GM23248 (cell line): Measurements from ENCODE around the gene UPB1. TPM values are rescaled to one million over a fixed set of nuclear protein-coding genes. Genes with fewer than 3 reads are reported as not detected.

Source experiments
- DNase-seq: peaks from one replicate; pipeline ENCODE4 v3.0.0-alpha.2; 2015
- H2AFZ ChIP-seq: fragments of 200-600 bp; sonication (generic); 2 replicates; pipeline ENCODE4 v1.6.1; 2016; ENCODE audit warnings: antibody characterized with exemption
- H3F3A ChIP-seq: fragments of 200-600 bp; sonication (generic); 2 replicates; pipeline ENCODE4 v1.6.1; 2016; ENCODE audit warnings: mild to moderate bottlenecking, antibody characterized with exemption, mixed run types; ENCODE audit not compliant: insufficient read depth
- H3K27ac ChIP-seq: fragments of 200-600 bp; sonication (generic); 2 replicates; pipeline ENCODE4 v1.5.1; 2016; ENCODE audit warnings: mild to moderate bottlenecking
- H3K27me3 ChIP-seq: fragments of 200-600 bp; sonication (generic); replicated peaks from 2 replicates; pipeline ENCODE4 v1.6.1; 2016; ENCODE audit warnings: mild to moderate bottlenecking; ENCODE audit not compliant: insufficient read depth
- H3K36me3 ChIP-seq: fragments of 200-600 bp; sonication (generic); 2 replicates; pipeline ENCODE4 v1.6.1; 2016; ENCODE audit warnings: low read depth, mild to moderate bottlenecking
- H3K4me1 ChIP-seq: fragments of 200-600 bp; sonication (generic); 2 replicates; pipeline ENCODE4 v1.6.1; 2016; ENCODE audit warnings: mild to moderate bottlenecking; ENCODE audit not compliant: insufficient read depth
- H3K4me2 ChIP-seq: fragments of 200-600 bp; sonication (generic); one replicate; pipeline ENCODE4 v1.6.1; 2016; ENCODE audit warnings: mild to moderate bottlenecking; ENCODE audit not compliant: unreplicated experiment
- H3K4me3 ChIP-seq: fragments of 200-600 bp; sonication (generic); 2 replicates; pipeline ENCODE4 v1.5.1; 2016; ENCODE audit warnings: mild to moderate bottlenecking
- H3K79me2 ChIP-seq: fragments of 200-600 bp; sonication (generic); 2 replicates; pipeline ENCODE4 v1.6.1; 2016; ENCODE audit warnings: mild to moderate bottlenecking; ENCODE audit not compliant: insufficient read depth
- H3K9ac ChIP-seq: fragments of 200-600 bp; sonication (generic); 2 replicates; pipeline ENCODE4 v1.6.1; 2016; ENCODE audit warnings: mild to moderate bottlenecking
- H3K9me2 ChIP-seq: fragments of 200-600 bp; sonication (generic); 2 replicates; pipeline ENCODE4 v1.6.1; 2016; ENCODE audit warnings: mixed run types, mild to moderate bottlenecking, moderate library complexity; ENCODE audit not compliant: insufficient read depth
- H3K9me3 ChIP-seq: fragments of 200-600 bp; sonication (generic); one replicate; pipeline ENCODE4 v1.6.1; 2017; ENCODE audit warnings: low read depth
- H4K20me1 ChIP-seq: fragments of 200-600 bp; sonication (generic); 2 replicates; pipeline ENCODE4 v1.6.0; 2016; ENCODE audit not compliant: insufficient read depth
- EZH2 ChIP-seq: fragments of 200-600 bp; sonication (generic); IDR thresholded peaks from 2 replicates; pipeline ENCODE4 v1.6.1; 2018; ENCODE audit warnings: antibody characterized with exemption, mild to moderate bottlenecking; ENCODE audit not compliant: insufficient read depth, poor library complexity, severe bottlenecking
- EZH2phosphoT487 ChIP-seq: fragments of 200-600 bp; sonication (generic); IDR thresholded peaks from 2 replicates; pipeline ENCODE4 v1.6.1; 2018; ENCODE audit warnings: antibody characterized with exemption, moderate library complexity, mild to moderate bottlenecking, low read depth; ENCODE audit not compliant: insufficient read depth
- WGBS, 2 experiments: methylation state at CpG; one replicate each; pipeline ENCODE4 v1.1.6; 2015 to 2017; ENCODE audit warnings: low lambda C conversion rate in 2 of 2, low coverage in 1 of 2; ENCODE audit errors: missing lambda C conversion rate in 2 of 2; 5-methylcytosine and 5-hydroxymethylcytosine counted together
- in situ Hi-C: fragments of 300-500 bp; cut with MboI; formaldehyde crosslinking; loops from 2 replicates; pipeline ENCODE4 v1.15.0; 2020
- polyA plus RNA-seq: library from polyadenylated mRNA; unstranded; fragments of >200 nt; fragmentation: Nextera tagmentation; extraction: Ambion mirVana; gene quantifications from 2 replicates; pipeline ENCODE4 v1.2.1, GENCODE V29; 2016
- total RNA-seq: library from RNA; depleted of rRNA; stranded (reverse); fragments of >200 nt; shearing (Covaris generic); gene quantifications from 2 replicates; pipeline ENCODE4 v1.2.3, GENCODE V29; 2014

Gene UPB1
- total and polyA plus RNA-seq, 2 experiments from 2014 or later, result not detected

DNA sequence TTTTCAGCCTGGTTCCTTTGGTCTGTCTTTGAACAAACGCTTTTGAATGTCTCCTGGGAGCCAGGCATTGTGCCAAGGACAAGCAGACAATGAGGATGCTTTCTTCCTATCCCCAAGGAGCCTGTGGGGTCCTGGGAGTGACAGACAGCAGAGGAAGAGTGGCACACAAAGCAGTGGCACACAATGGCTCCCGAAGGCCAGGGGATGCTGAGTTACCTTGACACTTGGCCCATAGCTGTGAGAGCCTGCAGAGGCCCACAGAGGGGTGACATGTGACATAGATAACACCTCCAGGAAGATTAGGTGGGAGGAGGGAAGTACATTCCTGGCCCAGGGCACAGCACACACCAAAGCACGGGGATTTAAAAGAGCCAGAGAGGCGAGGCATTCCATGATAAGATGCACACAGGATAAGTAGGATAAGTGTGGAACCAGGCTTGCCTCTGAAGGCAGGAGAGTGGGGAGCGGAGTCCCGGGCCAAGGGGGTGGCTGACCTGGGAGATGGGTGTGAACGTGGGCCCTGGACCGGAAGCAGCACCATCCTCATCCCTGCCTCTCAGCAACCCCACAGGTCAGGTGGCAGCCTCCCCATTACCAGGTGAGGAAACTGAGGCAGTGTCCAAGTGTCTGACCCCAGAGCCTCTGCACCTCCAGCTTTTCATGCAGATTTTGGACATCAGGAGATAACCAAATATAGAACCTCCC is 6.3 kb downstream of the UPB1 start:
- H2AFZ ChIP-seq, result no peak overlapping the region
- H3K27me3 ChIP-seq, result no peaks in the 10 kb centered on the region
- no peak overlapping the region for H3K9ac ChIP-seq
- no peaks in the 10 kb centered on the region for H3K79me2 ChIP-seq
- H3K9me3 ChIP-seq, result no peaks in the 10 kb centered on the region
- no peak for DNase-seq
- no peak overlapping the region for H3K4me3 ChIP-seq
- no peaks in the 10 kb centered on the region for H3K36me3 ChIP-seq
- no peaks in the 10 kb centered on the region for H4K20me1 ChIP-seq
- WGBS, 2 experiments, result 65 to 69% methylated on average over 8 of the region's 8 CpGs
- H3K27ac ChIP-seq, result no peak overlapping the region
- no peaks in the 10 kb centered on the region for H3F3A ChIP-seq
- H3K4me2 ChIP-seq, result no peak overlapping the region
- TF ChIP-seq EZH2phosphoT487, result no peak
- TF ChIP-seq EZH2, result no peak
- in situ Hi-C loops, result loop anchor here (10.0 kb wide), 1 partner anchor 87 kb away; no protein-coding TSS in a partner anchor
- H3K9me2 ChIP-seq, result no peaks in the 10 kb centered on the region
- H3K4me1 ChIP-seq, result peaks cover 7% of the 10 kb centered on the region; the same call in 1 of the 2 replicates

DNA sequence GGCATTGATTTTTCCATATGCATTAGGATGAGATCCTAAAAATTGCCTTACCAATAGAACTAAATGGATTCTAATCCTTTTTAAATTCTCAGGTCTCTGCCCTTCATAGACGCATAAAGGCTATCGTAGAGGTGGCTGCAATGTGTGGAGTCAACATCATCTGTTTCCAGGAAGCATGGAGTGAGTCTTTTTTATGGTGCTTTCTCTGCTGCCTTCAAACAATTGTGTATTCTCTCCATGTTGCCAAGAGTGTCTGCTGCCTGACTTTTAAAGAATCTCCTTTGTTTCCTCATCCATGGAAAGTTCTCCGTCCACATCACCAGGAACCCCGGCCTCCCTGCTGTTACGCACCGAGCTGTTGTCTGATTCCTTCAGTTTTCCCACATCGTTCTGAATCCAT is 6.9 kb downstream of the UPB1 start:
- WGBS, 2 experiments, result 66 to 72% methylated on average over 7 of the region's 7 CpGs
- H3K36me3 ChIP-seq, result no peaks in the 10 kb centered on the region
- no peaks in the 10 kb centered on the region for H3K9me3 ChIP-seq
- no peak overlapping the region for H3K4me3 ChIP-seq
- no peaks in the 10 kb centered on the region for H3K9me2 ChIP-seq
- TF ChIP-seq EZH2, result no peak
- no peak for TF ChIP-seq EZH2phosphoT487
- no peak overlapping the region for H3K27ac ChIP-seq
- no peak for DNase-seq
- H3K4me1 ChIP-seq, result peaks cover 7% of the 10 kb centered on the region; the same call in 1 of the 2 replicates
- no peak overlapping the region for H3K9ac ChIP-seq
- no peak overlapping the region for H2AFZ ChIP-seq
- no peaks in the 10 kb centered on the region for H3F3A ChIP-seq
- in situ Hi-C loops, result loop anchor here (10.0 kb wide), 1 partner anchor 87 kb away; no protein-coding TSS in a partner anchor
- no peaks in the 10 kb centered on the region for H3K27me3 ChIP-seq
- no peaks in the 10 kb centered on the region for H4K20me1 ChIP-seq
- no peaks in the 10 kb centered on the region for H3K79me2 ChIP-seq
- H3K4me2 ChIP-seq, result no peak overlapping the region

DNA sequence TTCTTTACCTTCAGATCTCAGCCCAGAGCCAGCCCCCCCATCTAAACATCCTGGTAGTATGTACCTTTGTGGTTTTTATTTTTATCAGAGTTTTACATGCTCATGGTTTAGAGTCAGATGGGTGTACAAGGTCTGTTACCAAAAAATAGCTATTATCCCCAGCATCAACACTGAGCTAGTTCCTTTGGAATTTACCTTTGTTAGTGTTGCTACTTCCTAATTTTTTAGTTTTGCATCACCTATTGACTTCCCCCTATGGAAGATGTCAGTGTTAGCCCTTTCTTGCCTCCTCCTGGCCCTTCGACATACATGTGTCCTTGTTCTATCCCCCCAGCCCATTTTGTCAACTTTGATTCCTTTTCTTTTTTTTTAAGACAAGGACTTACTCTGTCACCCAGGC is 7.4 kb downstream of the UPB1 start:
- no peaks in the 10 kb centered on the region for H4K20me1 ChIP-seq
- no peaks in the 10 kb centered on the region for H3K27me3 ChIP-seq
- no peak overlapping the region for H3K9ac ChIP-seq
- H3K9me2 ChIP-seq, result no peaks in the 10 kb centered on the region
- no peak overlapping the region for H3K4me3 ChIP-seq
- no peak overlapping the region for H3K4me2 ChIP-seq
- no peaks in the 10 kb centered on the region for H3F3A ChIP-seq
- WGBS, 2 experiments, result 35 to 67% methylated on average over 1 of the region's 1 CpG
- no peak for DNase-seq
- H3K79me2 ChIP-seq, result no peaks in the 10 kb centered on the region
- in situ Hi-C loops, result loop anchor here (10.0 kb wide), 1 partner anchor 88 kb away; no protein-coding TSS in a partner anchor
- H3K4me1 ChIP-seq, result peaks cover 7% of the 10 kb centered on the region; the same call in 1 of the 2 replicates
- no peaks in the 10 kb centered on the region for H3K36me3 ChIP-seq
- H3K9me3 ChIP-seq, result no peaks in the 10 kb centered on the region
- TF ChIP-seq EZH2phosphoT487, result no peak
- TF ChIP-seq EZH2, result no peak
- H2AFZ ChIP-seq, result no peak overlapping the region
- no peak overlapping the region for H3K27ac ChIP-seq

DNA sequence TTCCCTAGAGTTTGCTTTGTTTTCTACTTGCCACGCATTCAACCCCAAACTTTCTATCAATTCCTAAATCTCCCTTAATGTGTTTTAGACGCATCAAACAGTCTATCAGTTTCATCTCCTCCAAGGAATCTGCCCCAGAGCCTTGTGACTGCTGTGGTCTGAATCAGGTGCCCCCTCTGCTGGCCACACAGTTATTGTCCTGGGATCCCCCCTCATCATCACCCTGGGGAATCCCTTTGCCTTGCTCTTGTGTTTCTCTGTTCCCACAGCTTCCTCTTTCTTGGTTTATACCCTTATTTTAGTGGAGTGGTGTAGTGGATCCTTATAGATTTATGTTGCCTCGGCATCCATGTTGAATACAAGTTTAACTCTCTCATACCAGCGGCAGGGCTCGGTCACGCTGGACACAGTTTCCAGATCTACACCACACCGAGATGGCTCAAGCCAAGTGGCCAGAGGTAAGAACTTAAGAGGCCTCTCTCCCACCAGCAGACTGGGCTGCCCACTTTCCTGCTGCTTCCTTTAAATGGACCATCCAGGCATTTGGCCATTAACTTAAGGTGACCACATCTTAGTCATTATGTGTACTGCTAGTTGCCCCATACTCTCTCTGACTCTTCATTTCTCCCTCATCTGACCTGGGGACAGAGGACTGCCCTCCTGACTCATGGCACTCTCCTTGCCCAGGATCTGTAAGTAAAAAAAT is 8.2 kb downstream of the UPB1 start:
- Histone ChIP-seq H3K9me3 (no peaks in the 10 kb centered on the region), H3K4me1 (peaks cover 7% of the 10 kb centered on the region; the same call in 1 of the 2 replicates), H3K4me3 (no peak overlapping the region), H3F3A (no peaks in the 10 kb centered on the region), H3K4me2 (no peak overlapping the region), H3K27me3 (no peaks in the 10 kb centered on the region), H3K79me2 (no peaks in the 10 kb centered on the region), H3K9me2 (no peaks in the 10 kb centered on the region), H3K27ac (no peak overlapping the region), H3K36me3 (no peaks in the 10 kb centered on the region), H2AFZ (no peak overlapping the region), H4K20me1 (no peaks in the 10 kb centered on the region), H3K9ac (no peak overlapping the region)
- 94 to 96% methylated on average over 7 of the region's 7 CpGs for WGBS, 2 experiments
- in situ Hi-C loops, result loop anchor here (10.0 kb wide), 1 partner anchor 88 kb away; no protein-coding TSS in a partner anchor
- peak; percentile 85 for DNase-seq
- TF ChIP-seq EZH2 (no peak), EZH2phosphoT487 (no peak)
